HepG2 (cell line): ENCODE data around the gene ANKRD29. TPM values are rescaled to one million over a fixed set of nuclear protein-coding genes. Genes with fewer than 3 reads are reported as not detected.

Experiments
- ATAC-seq: fragments of 200-7000 bp; cut with Tn5 transposase; 3 replicates; pipeline ENCODE4 v1.9.1; 2020; ENCODE audit warnings: mild to moderate bottlenecking, moderate library complexity
- BruUV-seq: library from RNA; stranded (reverse); fragments of 400-500 nt; replicated peaks from 2 replicates; lab custom pipeline; 2021; lab: Mats Ljungman, UMichigan
- CTCF ChIA-PET: fragments of 300-600 bp; formaldehyde crosslinking; extraction: SDS; loops from one replicate; lab custom pipeline; 2021; ENCODE audit warnings: low total read pairs, inconsistent platforms, low intra/inter-chr PET ratio; lab: Yijun Ruan, JAX
- POLR2A ChIA-PET: fragments of 350-600 bp; sonication (Branson Sonifier 250); formaldehyde crosslinking; loops from one replicate; lab custom pipeline; 2020; ENCODE audit warnings: antibody characterized with exemption, inconsistent platforms; lab: Yijun Ruan, JAX
- DNase-seq: peaks from one replicate; pipeline ENCODE4 v3.0.0-alpha.2; 2015; ENCODE audit warnings: low spot score
- FAIRE-seq: peaks from 3 replicates; lab custom pipeline; 2011; peaks lifted over from hg19 to GRCh38; lab: Jason Lieb, UNC
- H2AFZ ChIP-seq: one replicate; pipeline ENCODE4 v1.6.1; 2011; ENCODE audit warnings: low read length, inconsistent platforms
- H3K27ac ChIP-seq: fragments of 300-600 bp; 3 replicates; pipeline ENCODE4 v1.8.0; 2011; ENCODE audit warnings: mixed run types, mild to moderate bottlenecking, mixed read lengths, low read length, inconsistent platforms; ENCODE audit not compliant: insufficient read depth; ENCODE audit errors: extremely low read length
- H3K27me3 ChIP-seq, 2 experiments: fragments of 200-600 bp in 1 of 2; 2 replicates in 1 of 2; 3 replicates in 1 of 2; pipeline versions ENCODE4 v1.6.0 to v1.8.0; 2011; ENCODE audit warnings: low read length in 2 of 2, mild to moderate bottlenecking in 2 of 2, moderate library complexity in 2 of 2, inconsistent platforms in 1 of 2; ENCODE audit not compliant: insufficient read depth in 2 of 2, control insufficient read depth in 1 of 2
- H3K36me3 ChIP-seq, 2 experiments: fragments of 200-600 bp in 1 of 2; replicated peaks in 1 of 2; 2 replicates in 1 of 2; 3 replicates in 1 of 2; pipeline versions ENCODE4 v1.5.1 to v1.8.0; 2011; ENCODE audit warnings: low read length in 2 of 2, inconsistent platforms in 1 of 2; ENCODE audit not compliant: insufficient read depth in 2 of 2, control insufficient read depth in 1 of 2
- H3K4me1 ChIP-seq: 2 replicates; pipeline ENCODE4 v1.5.1; 2012; ENCODE audit warnings: low read length, inconsistent platforms; ENCODE audit not compliant: insufficient read depth
- H3K4me2 ChIP-seq: 2 replicates; pipeline ENCODE4 v1.6.0; 2011; ENCODE audit warnings: low read depth, low read length, inconsistent platforms
- H3K4me3 ChIP-seq, 3 experiments: fragments of 200-600 bp in 1 of 3; sonication (generic), shearing (Covaris generic) in 1 of 3; replicated peaks in 1 of 3; 2 replicates each; pipeline ENCODE4 v1.5.1; 2011 to 2016; ENCODE audit warnings: low read length in 3 of 3, inconsistent platforms in 2 of 3, low read depth in 2 of 3, mild to moderate bottlenecking in 2 of 3, control low read depth in 1 of 3, mixed read lengths in 1 of 3; ENCODE audit not compliant: insufficient read depth in 1 of 3
- H3K79me2 ChIP-seq: one replicate; pipeline ENCODE4 v1.6.1; 2011; ENCODE audit warnings: low read length, inconsistent platforms; ENCODE audit not compliant: insufficient read depth
- H3K9ac ChIP-seq: 2 replicates; pipeline ENCODE4 v1.6.0; 2011; ENCODE audit warnings: mild to moderate bottlenecking, low read depth, low read length, inconsistent platforms; ENCODE audit not compliant: insufficient read depth
- H3K9me3 ChIP-seq: 2 replicates; pipeline ENCODE4 v1.5.1; 2012; ENCODE audit warnings: mild to moderate bottlenecking, low read length
- H4K20me1 ChIP-seq: 2 replicates; pipeline ENCODE4 v1.6.0; 2011; ENCODE audit warnings: inconsistent platforms, mild to moderate bottlenecking, low read length, moderate library complexity; ENCODE audit not compliant: insufficient read depth
- ARHGAP35 ChIP-seq: sonication (generic); formaldehyde crosslinking; IDR thresholded peaks from 2 replicates; pipeline ENCODE4 v1.9.0; 2022; ENCODE audit warnings: mild to moderate bottlenecking, inconsistent platforms, moderate library complexity, missing genetic modification reagents, borderline replicate concordance
- CREM ChIP-seq, 2 experiments: sonication (generic) in 1 of 2; formaldehyde crosslinking in 1 of 2; IDR thresholded peaks; 2 replicates each; pipeline versions ENCODE4 v1.4.0 to v1.6.1; 2016 to 2020; ENCODE audit warnings: antibody characterized with exemption in 1 of 2, mild to moderate bottlenecking in 1 of 2, missing genetic modification reagents in 1 of 2
- ELF3 ChIP-seq: IDR thresholded peaks from 2 replicates; pipeline ENCODE4 v1.6.1; 2016; ENCODE audit warnings: missing genetic modification reagents, missing compliant biosample characterization
- MBNL3 ChIP-seq: fragments of 250-450 bp; sonication (Bioruptor Pico); conservative IDR thresholded peaks from 2 replicates; pipeline ENCODE4 v1.8.0; 2022; ENCODE audit warnings: mild to moderate bottlenecking, inconsistent platforms
- RXRA ChIP-seq: sonication (generic); formaldehyde crosslinking; IDR thresholded peaks from 2 replicates; pipeline ENCODE4 v1.5.1; 2020; ENCODE audit warnings: missing genetic modification reagents
- TCF12 ChIP-seq, 2 experiments: fragments of 450-650 bp in 1 of 2; sonication (generic) in 1 of 2; formaldehyde crosslinking in 1 of 2; IDR thresholded peaks; 2 replicates each; pipeline versions ENCODE4 v1.6.1 to v1.8.0; 2017 to 2022; ENCODE audit warnings: antibody characterized with exemption in 1 of 2, mild to moderate bottlenecking in 1 of 2, missing genetic modification reagents in 1 of 2, moderate library complexity in 1 of 2
- YEATS4 ChIP-seq: sonication (generic); formaldehyde crosslinking; IDR thresholded peaks from 2 replicates; pipeline ENCODE4 v1.4.0; 2020; ENCODE audit warnings: missing genetic modification reagents, borderline replicate concordance
- ZBTB42 ChIP-seq: sonication (generic); formaldehyde crosslinking; IDR thresholded peaks from 2 replicates; pipeline ENCODE4 v1.5.0; 2020; ENCODE audit warnings: mild to moderate bottlenecking, missing genetic modification reagents
- ZNF12 ChIP-seq: sonication (generic); formaldehyde crosslinking; IDR thresholded peaks from 2 replicates; pipeline ENCODE4 v1.5.0; 2020; ENCODE audit warnings: missing genetic modification reagents
- ZNF383 ChIP-seq: sonication (generic); formaldehyde crosslinking; IDR thresholded peaks from 2 replicates; pipeline ENCODE4 v1.4.0; 2020; ENCODE audit warnings: missing genetic modification reagents, mild to moderate bottlenecking, borderline replicate concordance
- WGBS: methylation state at CpG from one replicate; pipeline ENCODE4 v1.1.6; 2017; ENCODE audit warnings: low lambda C conversion rate; 5-methylcytosine and 5-hydroxymethylcytosine counted together
- in situ Hi-C: cut with HindIII; loops from 2 replicates; pipeline ENCODE4 v1.10.0; 2017; ENCODE audit warnings: low pct_unique_long_range_greater_than_20kb; ENCODE audit not compliant: extremely low pct_ligation_motif_present
- intact Hi-C: fragments of 100-400 bp; cut with micrococcal nuclease; formaldehyde crosslinking; loops from one replicate; pipeline ENCODE4 v1.10.0; 2022; ENCODE audit not compliant: unreplicated experiment
- polyA plus RNA-seq, 8 experiments: library from polyadenylated mRNA; depleted of rRNA in 3 of 8; stranded (reverse) in 7 of 8; unstranded in 1 of 8; fragments of >200 nt; fragmentation: Illumina TruSeq in 4 of 8; extraction: Trizol in 4 of 8; gene quantifications; 2 replicates each; pipeline versions ENCODE4 v1.2.1 to v1.2.3, GENCODE V29; 2011 to 2016; ENCODE audit warnings: low read depth in 4 of 8, missing spikeins in 1 of 8, mixed read lengths in 1 of 8; ENCODE audit not compliant: insufficient read depth in 1 of 8
- total RNA-seq, 5 experiments: library from RNA; depleted of rRNA; stranded (reverse); fragments of >200 nt; fragmentation: Illumina TruSeq; extraction: Trizol; gene quantifications; 2 replicates each; pipeline ENCODE4 v1.2.3, GENCODE V29; 2016; ENCODE audit warnings: low read depth in 1 of 5
- TF ChIP-seq, protein P1 (sequence below): IDR thresholded peaks from 2 replicates; pipeline ENCODE4 v1.6.1; 2016; ENCODE audit warnings: missing genetic modification reagents, missing compliant biosample characterization
- TF ChIP-seq, protein P2 (sequence below): IDR thresholded peaks from 2 replicates; pipeline ENCODE4 v1.6.1; 2016; ENCODE audit warnings: mild to moderate bottlenecking, missing biosample characterization, missing genetic modification reagents
- TF ChIP-seq, protein P3 (sequence below): sonication (generic); formaldehyde crosslinking; IDR thresholded peaks from 2 replicates; pipeline ENCODE4 v1.8.1; 2023; ENCODE audit warnings: missing genetic modification reagents, inconsistent platforms, borderline replicate concordance
- TF ChIP-seq, protein P4 (sequence below): sonication (generic); formaldehyde crosslinking; IDR thresholded peaks from 2 replicates; pipeline ENCODE4 v1.9.0; 2021; ENCODE audit warnings: missing genetic modification reagents, borderline replicate concordance

ANKRD29 gene
- total and polyA plus RNA-seq, 2 of the 13 experiments (the other 11 are each of a cell fraction or from before 2014, with no cell fraction given): not detected

DNA sequence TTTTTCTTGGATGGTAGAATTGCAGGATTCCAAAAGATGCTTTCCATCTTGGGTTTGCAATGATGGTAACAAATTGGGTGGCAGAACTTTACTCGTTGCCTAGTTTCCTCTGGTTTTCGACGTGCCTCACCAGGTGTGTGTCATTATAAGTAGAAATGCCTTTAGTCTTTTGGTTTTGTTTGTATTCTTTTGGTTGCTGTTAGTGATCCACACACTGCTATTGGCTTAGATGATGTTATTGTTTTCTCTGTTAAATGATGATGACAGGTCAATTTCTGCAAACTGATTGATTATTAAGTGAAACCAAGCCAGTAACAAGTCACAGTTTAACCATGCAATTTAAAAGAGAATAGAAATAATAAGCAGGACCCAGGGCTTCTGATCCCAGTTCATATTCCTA, 20.4 kb upstream of the ANKRD29 start:
- in situ Hi-C loops (no loop called here), intact Hi-C loops (no loop called here)
- no peaks in the 10 kb centered on the region for H3K79me2 ChIP-seq
- H3K4me2 ChIP-seq: no peak overlapping the region
- no TSS peak for BruUV-seq
- H3K36me3 ChIP-seq: no peaks in the 10 kb centered on the region
- ChIA-PET POLR2A (no interaction called here), CTCF (no interaction called here)
- H3K4me3 ChIP-seq: no peak overlapping the region
- no peaks in the 10 kb centered on the region; the same call in 1 of the 2 replicates for H3K4me1 ChIP-seq
- no peak overlapping the region for H2AFZ ChIP-seq
- ATAC-seq: no peak
- 76% methylated on average over 3 of the region's 3 CpGs for WGBS
- H3K9ac ChIP-seq: no peak overlapping the region
- DNase-seq: no peak
- no peak for FAIRE-seq
- TF ChIP-seq, protein P1, sequence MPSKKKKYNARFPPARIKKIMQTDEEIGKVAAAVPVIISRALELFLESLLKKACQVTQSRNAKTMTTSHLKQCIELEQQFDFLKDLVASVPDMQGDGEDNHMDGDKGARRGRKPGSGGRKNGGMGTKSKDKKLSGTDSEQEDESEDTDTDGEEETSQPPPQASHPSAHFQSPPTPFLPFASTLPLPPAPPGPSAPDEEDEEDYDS (CRISPR knock-in tag): no peak
- TF ChIP-seq ZNF383: no peak
- TF ChIP-seq ZBTB42 (CRISPR knock-in tag): no peak
- no peak for TF ChIP-seq YEATS4 (CRISPR knock-in tag)
- no peak for TF ChIP-seq ZNF12 (CRISPR knock-in tag)
- no peak overlapping the region for H3K27ac ChIP-seq
- H3K9me3 ChIP-seq: no peaks in the 10 kb centered on the region
- H3K27me3 ChIP-seq: no peaks in the 10 kb centered on the region; a peak in 1 of 5 replicates
- no peaks in the 10 kb centered on the region for H4K20me1 ChIP-seq

DNA sequence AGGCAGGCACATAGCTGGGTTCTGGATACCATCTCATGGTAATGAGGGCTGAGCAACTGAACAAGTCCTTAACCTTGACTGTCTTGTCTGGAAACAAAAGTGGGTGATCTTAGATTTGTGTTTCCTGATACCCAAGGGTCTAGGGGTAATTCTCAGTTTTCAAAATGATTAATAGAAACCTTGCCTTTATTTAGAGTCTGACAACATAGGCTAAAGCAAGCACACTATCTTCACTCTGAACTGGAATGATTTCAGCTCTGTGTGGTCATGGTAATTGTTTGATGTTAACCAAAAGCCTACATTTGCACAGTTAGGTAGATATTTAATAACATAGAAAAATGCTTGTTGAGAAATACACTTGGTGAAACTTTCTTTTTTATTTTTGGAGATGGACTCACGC, 19.8 kb upstream of the ANKRD29 start:
- Histone ChIP-seq H3K4me1 (no peaks in the 10 kb centered on the region; the same call in 1 of the 2 replicates), H4K20me1 (no peaks in the 10 kb centered on the region), H3K27ac (no peak overlapping the region), H3K4me2 (no peak overlapping the region), H3K27me3 (no peaks in the 10 kb centered on the region; a peak in 1 of 5 replicates), H3K4me3 (no peak overlapping the region), H2AFZ (no peak overlapping the region), H3K36me3 (no peaks in the 10 kb centered on the region), H3K9me3 (no peaks in the 10 kb centered on the region), H3K79me2 (no peaks in the 10 kb centered on the region), H3K9ac (no peak overlapping the region)
- intact Hi-C loops (no loop called here), in situ Hi-C loops (no loop called here)
- WGBS: 31% methylated on average over 1 of the region's 1 CpG
- CTCF ChIA-PET: no interaction called here
- ATAC-seq (no peak), FAIRE-seq (no peak), DNase-seq (no peak)
- POLR2A ChIA-PET: no interaction called here
- BruUV-seq: no TSS peak
- TF ChIP-seq TCF12 (IDR thresholded peaks at IDR 0.05) (no peak), TCF12 (CRISPR knock-in tag; IDR thresholded peaks at IDR 0.05) (no peak), CREM (IDR thresholded peaks at IDR 0.05) (no peak), CREM (CRISPR knock-in tag; IDR thresholded peaks at IDR 0.05) (no peak), RXRA (CRISPR knock-in tag) (no peak), ARHGAP35 (no peak), ELF3 (no peak), MBNL3 (CRISPR knock-in tag) (no peak)
- TF ChIP-seq, protein P2, sequence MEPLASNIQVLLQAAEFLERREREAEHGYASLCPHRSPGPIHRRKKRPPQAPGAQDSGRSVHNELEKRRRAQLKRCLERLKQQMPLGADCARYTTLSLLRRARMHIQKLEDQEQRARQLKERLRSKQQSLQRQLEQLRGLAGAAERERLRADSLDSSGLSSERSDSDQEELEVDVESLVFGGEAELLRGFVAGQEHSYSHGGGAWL (CRISPR knock-in tag): no peak
- TF ChIP-seq, protein P3, sequence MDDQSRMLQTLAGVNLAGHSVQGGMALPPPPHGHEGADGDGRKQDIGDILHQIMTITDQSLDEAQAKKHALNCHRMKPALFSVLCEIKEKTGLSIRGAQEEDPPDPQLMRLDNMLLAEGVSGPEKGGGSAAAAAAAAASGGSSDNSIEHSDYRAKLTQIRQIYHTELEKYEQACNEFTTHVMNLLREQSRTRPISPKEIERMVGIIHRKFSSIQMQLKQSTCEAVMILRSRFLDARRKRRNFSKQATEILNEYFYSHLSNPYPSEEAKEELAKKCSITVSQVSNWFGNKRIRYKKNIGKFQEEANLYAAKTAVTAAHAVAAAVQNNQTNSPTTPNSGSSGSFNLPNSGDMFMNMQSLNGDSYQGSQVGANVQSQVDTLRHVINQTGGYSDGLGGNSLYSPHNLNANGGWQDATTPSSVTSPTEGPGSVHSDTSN (CRISPR knock-in tag): no peak
- TF ChIP-seq, protein P4, sequence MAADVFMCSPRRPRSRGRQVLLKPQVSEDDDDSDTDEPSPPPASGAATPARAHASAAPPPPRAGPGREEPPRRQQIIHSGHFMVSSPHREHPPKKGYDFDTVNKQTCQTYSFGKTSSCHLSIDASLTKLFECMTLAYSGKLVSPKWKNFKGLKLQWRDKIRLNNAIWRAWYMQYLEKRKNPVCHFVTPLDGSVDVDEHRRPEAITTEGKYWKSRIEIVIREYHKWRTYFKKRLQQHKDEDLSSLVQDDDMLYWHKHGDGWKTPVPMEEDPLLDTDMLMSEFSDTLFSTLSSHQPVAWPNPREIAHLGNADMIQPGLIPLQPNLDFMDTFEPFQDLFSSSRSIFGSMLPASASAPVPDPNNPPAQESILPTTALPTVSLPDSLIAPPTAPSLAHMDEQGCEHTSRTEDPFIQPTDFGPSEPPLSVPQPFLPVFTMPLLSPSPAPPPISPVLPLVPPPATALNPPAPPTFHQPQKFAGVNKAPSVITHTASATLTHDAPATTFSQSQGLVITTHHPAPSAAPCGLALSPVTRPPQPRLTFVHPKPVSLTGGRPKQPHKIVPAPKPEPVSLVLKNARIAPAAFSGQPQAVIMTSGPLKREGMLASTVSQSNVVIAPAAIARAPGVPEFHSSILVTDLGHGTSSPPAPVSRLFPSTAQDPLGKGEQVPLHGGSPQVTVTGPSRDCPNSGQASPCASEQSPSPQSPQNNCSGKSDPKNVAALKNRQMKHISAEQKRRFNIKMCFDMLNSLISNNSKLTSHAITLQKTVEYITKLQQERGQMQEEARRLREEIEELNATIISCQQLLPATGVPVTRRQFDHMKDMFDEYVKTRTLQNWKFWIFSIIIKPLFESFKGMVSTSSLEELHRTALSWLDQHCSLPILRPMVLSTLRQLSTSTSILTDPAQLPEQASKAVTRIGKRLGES (CRISPR knock-in tag): no peak
